ENCODE measurements around the gene CLDN5.

- TF ChIP-seq CTCF (conservative IDR thresholded peaks at IDR 0.05 in 1 of 2, IDR thresholded peaks at IDR 0.05 in 1 of 2; ENCODE audit: low read depth in 1 of 2, low read length in 2 of 2) = no peak
- no peak for TF ChIP-seq EZH2 (IDR thresholded peaks at IDR 0.05; ENCODE audit: low read length, missing control alignments)
Measured at GRCh38 chr22:19503367-19503766, 20.8 kb downstream of the CLDN5 start.

Measured in fibroblast of lung (primary cell).